Ammon's horn (tissue), 1 donor: Measurements from ENCODE around the gene ZNF74.

Experiments used
- DNase-seq: peaks from one replicate; pipeline ENCODE4 v3.0.0-alpha.2; 2016; ENCODE audit warnings: low spot score

The ZNF74 gene

DNA sequence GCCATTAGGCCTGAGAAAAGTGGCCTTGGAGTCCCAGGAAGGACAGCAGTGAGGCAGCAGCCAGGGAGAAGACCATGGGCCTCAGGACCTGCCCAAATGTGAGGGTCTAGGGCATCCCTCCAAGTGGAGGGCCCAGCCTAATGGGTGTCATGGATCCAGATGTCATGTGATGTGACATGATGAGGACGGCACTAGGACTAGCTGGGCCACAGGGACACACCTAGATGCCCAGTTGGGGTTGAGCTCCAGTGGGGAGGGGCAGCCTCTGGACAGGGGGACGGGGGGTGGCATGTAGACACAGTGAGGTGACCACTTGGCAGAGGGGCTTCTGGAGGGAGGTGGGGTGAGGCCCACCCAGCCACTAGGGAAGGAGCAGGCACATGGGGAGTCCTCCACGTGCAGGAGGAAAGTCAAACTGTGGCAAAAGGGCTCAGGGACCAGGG is 38.3 kb downstream of the ZNF74 start:
- DNase-seq, result no peak

DNA sequence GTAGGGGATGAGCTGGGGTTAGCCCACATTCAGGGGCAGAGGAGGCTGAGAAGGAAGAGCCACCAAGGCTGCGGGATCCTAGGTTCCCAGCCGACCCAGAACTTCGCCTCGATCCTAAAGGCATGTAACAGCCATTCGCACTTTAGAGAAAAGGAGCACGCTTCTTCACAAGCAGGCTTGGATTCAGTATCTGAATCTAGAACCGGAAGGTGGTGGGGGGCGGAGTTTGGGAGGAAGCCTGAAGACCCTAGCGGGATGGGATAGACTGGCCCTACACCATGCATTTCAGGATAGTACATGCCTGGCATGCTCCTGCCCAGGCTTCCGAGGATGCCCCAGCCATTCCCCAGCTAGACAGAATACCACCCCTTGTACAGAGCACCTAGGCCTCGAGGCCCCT is 39.2 kb downstream of the ZNF74 start:
- no peak for DNase-seq

- DNase-seq, result no peak
These were observed 39.8 kb downstream of the ZNF74 start for GRCh38 chr22:20433686-20434241.

DNA sequence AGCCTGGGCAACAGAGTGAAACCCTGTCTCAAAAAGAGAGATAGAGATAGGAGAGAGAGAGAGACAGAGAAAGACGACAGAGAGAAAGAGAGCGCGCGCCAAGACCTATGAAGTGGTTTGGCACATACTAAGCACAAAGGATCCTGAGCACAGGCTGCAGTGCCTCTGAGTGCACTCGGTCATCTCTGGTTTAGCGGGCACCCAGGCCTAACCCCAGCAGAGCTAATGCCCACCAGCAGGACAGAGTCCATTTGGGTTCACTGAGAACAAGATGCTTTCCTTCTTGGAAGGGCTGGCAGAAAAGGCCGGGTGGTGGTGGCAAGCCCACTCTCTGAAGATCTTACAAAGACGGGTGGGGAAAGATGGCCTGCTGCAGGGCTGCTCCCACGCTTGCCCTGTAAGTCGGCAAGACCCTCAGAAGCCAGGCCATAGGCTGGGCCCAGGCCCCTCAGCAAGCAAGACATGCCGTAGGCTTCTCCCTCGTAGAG is 40.4 kb downstream of the ZNF74 start:
- no peak for DNase-seq

DNA sequence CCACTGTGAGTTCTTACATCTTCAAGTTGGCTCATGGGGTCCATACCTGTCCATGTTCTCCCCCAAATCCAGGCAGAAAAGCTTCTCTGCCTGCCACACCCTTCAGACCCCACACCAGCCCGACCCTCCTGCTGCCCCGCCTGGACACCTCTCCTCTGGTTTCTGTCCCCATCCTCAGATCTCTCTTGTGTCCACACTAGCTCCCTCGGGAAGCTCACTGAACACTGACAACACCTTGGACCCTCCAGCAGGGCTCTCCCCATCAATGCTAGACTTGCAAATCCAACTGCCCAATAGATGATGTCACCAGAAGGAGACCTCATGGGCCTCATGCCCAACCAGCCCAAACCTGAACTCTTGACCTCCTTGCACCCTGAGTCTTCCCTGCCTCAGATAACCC is 40.8 kb downstream of the ZNF74 start:
- DNase-seq, result no peak

DNA sequence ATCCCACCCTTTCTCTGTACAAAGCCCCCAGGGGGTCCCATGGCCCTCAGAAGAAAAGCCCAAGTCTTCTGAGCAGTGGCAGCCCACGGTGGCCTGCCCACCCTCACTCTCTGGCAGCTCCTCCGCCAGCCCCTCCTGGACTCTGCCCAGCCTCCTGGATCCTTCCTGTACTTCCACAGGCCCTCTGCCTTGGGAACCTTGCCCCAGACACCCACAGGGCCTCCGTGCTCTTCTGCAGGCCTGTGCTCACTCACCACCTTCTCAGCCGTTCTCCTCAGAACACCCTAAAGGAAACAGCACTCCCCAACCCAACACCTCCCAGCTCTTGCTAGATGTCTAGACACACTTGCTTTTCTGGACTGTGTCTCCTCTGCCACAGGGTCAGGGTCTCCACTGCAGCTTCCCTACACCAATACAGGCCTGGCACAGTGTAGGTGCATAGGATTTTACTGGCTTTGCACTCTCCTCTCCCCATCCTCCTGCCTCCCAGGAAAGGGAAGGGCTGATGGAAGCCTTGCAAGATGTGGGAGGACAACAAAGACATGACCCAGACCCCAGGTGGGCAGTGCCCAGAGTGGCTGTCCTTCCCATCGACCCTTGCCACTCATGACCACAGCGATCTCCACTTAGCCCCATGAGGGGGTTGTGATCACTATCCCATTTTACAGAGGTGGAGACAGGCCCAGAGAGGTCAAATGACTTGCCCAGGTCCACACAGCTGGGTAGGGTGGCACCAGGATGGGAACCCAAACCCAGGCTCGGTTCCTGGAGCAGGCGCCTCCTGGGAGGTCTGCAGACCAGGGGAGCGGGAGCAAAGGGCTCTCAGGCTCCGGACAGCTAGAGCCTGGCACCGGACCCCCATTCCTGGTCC is 41.7 kb downstream of the ZNF74 start:
- DNase-seq, result no peak

- DNase-seq, result no peak
These were observed 42.4 kb downstream of the ZNF74 start for GRCh38 chr22:20436307-20436767.

- no peak for DNase-seq
These were observed 43.0 kb downstream of the ZNF74 start for GRCh38 chr22:20436768-20437612.

GRCh38 chr22:20437613-20438426 is 43.9 kb downstream of the ZNF74 start, which contains the start of gene SCARF2:
SCARF2 (minus strand) TSS chr22:20437825; CDS start chr22:20437754, 71 bp downstream.
- DNase-seq, result no peak

DNA sequence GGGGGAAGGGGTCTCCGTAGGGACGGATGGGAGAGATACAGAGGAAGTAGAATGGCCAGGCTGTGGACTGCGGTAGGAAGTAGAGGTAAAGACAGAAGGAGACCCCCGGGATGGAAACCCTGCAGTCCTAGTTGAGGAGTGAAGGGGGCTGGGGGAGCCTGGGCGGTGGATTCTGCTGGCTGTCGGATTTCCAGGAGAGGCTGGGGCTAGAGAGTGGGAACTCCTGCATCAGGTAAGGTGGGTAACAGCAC is 44.4 kb downstream of the ZNF74 start:
- no peak for DNase-seq

- no peak for DNase-seq
These were observed 44.9 kb downstream of the ZNF74 start for GRCh38 chr22:20438678-20439492.

- DNase-seq, result no peak
These were observed 45.6 kb downstream of the ZNF74 start for GRCh38 chr22:20439556-20439927.

DNA sequence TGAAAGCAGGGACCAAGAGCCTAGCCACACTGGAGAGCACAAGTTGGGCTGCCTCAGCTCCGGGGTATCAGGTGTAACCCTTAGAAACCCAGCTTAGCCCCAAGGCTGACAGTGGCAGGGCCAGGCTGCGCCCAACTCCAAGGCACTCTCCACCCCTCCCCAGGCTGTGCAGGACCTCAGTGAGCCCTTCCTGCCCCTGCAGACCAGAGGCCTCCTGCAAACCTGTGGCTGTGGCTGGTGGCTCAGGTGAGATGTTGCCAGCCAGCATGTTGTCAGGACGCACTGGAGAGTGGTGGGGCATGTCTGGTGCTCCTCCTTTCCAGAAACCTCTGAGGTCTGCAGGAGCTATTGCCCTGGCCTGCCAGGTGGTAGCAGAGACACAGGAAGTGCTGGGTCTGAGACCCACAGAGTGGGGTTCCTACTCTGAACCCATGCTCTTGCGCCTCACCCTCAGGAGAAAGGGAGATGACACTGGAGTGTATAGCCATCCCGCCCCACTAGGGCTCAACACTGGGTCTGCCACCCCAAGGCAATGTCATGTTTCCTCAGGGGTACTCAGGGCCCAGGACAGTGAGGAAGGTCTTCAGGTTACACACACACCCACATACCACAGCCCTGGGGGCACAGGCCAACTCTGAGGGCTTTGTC is 46.1 kb downstream of the ZNF74 start:
- DNase-seq, result no peak

- no peak for DNase-seq
These were observed 47.0 kb downstream of the ZNF74 start for GRCh38 chr22:20440637-20441591.

DNA sequence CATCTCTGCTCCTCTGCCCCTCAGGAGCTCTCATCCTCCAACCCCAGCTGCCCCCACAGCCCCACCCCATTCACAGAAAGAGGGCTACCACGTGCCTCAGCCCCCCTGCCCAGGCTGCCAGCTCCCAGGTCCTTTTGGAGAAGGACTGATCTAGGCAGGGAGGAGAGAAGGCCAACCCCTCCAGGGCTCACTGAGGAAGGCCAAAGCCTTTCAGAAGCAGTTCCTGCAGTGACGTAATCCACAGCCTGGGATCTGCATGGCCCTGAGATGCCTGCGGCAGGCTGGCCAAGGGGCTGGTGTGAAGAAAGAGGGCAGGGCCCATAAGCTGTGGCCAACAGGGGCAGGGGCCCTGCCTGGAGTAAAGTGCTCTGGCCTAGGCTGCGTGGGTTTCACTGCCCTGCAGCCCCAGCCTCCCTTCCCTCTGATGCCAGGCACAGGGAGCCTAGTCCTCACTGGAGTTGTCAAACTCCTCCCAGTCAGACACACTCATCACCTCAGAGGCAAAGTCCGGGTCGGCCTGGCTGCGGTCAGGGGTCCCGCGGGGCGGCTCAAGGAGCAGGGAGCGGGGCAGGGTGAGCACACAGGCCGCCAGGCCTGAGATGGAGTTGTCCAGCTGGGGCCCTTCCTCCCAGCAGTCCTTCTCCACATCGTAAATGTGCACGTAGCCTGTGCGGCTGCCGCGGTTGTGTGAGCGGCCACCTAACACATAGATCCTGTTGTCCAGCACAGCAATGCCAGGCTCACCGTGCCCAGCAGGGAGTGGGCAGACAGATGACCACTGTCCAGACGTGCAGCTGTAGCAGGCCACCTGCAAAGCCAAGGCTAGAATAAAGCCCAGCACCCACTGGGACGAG is 47.9 kb downstream of the ZNF74 start:
- no peak for DNase-seq

DNA sequence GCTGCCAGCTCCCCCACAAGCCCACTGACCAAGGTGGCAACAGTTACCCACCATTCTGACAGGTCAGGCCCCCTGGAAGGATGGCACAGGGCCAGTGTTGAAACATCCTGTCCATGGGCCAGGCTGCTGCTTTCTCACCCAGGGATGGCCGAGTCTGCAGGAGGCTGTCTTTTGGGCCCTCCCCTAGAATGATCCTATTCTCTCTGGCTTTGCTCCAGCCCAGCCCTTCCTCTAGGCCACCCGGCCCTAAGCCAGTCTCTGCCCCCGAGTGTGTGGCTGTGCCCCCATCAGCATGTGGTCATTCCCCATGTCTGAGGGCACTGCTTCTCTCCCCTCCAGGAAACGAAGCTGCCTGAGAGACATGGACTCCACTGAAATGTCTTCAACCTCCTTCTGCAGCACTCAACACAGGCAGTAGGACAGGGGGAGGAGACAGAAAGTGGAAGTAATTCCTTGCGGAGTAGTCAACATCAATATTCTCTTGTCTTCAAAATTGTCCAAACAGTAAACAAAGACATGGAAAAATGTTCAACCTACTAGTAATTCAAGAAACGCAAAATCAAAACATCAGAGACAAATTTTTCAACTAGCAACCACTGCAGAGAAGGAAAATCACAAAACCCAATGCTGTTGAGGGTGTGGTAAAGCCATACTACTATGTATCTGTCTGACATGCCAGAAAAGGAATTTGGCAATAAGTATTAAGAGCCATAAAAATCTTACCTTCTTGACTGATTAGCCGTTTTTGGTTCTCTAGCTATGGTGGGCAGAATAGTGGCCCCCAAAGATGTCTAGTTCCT is 48.7 kb downstream of the ZNF74 start:
- no peak for DNase-seq

DNA sequence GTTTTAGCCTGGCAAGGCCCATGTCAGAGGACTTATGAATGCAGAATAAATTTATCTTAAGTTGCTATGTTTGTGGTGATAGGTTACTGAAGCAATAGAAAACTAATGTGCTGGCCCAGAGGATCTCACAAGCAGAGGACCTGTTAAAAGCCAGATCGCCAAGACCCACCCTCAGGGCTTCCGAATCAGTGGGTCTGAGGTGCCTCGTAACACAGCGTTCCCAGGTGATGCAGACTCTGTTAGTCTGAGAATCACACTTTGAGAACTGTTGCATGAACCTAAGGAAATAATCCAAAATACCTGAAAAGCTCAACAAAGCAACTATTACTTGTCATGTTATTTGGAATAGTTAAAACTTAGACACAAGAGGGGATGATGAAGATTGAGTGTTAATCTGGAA is 50.4 kb downstream of the ZNF74 start:
- no peak for DNase-seq
